Measurements from ENCODE around the gene TOB2. TPM values are rescaled to one million over a fixed set of nuclear protein-coding genes. Genes with fewer than 3 reads are reported as not detected.

TOB2 gene
- total RNA-seq, 6 experiments from 2014 or later, result 49.2 to 54.9 (median 51.9) TPM

DNA sequence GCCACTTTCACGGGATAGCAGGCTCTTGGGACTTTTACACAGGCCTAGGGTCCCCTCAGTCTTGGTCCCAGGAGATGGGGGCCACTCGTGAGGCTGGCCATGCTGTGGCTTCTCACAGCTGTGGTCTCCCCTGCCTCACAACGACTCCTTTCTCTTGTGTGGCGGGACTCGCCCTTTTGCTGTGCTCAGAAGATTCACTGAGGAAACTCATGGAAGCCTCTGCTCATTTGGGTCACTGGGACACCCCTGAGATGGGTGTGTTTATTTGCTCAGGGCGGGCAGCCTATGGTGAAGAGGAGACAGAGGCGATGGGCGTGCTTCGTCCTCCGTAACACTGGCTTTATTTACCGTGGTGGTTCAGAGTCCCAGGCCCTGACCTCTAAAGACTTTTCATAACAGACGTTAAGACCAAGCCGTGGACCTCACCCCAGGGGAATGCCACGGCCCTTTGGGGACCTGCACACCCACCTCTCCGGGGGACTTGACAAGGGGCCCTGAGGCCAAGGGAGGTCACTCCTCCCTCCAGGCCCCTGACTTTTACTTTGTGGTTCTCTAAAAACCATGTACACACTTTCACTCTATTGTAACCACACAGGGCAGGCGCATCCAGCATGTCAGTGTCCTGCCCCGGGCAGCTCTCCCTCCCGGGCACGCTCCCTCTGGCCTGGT is 49.3 kb downstream of the TOB2 start:
- Mint-ChIP-seq H3K36me3 (ENCODE audit: low read depth) (peaks cover 11% of the 10 kb centered on the region), H3K4me3 (no peak overlapping the region), H3K27me3 (ENCODE audit: insufficient read depth) (peaks cover 2% of the 10 kb centered on the region; the same call in 1 of the 2 replicates), H3K9me3 (no peaks in the 10 kb centered on the region), H3K27ac (no peak overlapping the region), H3K4me1 (ENCODE audit: low read depth) (peaks cover 22% of the 10 kb centered on the region)
- DNase-seq, result no peak
- no peak for TF ChIP-seq CTCF (IDR thresholded peaks at IDR 0.05)

DNA sequence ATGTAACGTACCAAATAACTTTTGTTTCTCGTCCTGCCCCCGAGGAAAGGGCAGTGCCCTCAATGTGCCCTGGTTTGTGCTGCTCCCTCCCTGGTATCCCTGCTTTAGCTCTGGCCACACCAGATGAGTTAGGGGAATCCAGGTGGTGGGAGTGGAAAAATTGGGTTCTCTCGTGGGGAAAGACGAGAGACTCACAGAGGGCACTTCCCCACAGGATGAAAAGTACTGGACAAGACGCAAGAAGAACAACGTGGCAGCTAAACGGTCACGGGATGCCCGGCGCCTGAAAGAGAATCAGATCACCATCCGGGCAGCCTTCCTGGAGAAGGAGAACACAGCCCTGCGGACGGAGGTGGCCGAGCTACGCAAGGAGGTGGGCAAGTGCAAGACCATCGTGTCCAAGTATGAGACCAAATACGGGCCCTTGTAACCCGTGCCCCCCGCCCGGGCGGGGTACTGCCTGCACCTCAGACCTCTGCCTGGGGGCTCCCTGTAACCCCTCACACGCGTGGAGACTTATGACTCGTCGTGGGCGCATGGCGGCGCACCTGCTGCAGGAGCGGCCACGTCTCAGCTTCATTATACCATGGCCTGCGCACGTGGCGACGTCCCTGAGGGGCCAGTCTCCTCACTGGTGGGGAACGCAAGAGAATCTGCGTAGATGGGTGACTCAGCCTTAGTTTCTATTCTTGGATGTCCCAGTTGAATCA is 50.9 kb downstream of the TOB2 start:
- H3K4me1 Mint-ChIP-seq (ENCODE audit: low read depth), result peaks cover 15% of the 10 kb centered on the region
- no peak for DNase-seq
- no peak overlapping the region for H3K4me3 Mint-ChIP-seq
- peaks cover 2% of the 10 kb centered on the region; the same call in 1 of the 2 replicates for H3K27me3 Mint-ChIP-seq (ENCODE audit: insufficient read depth)
- H3K27ac Mint-ChIP-seq, result no peak overlapping the region
- H3K9me3 Mint-ChIP-seq, result no peaks in the 10 kb centered on the region
- TF ChIP-seq CTCF (IDR thresholded peaks at IDR 0.05), result no peak
- peaks cover 15% of the 10 kb centered on the region for H3K36me3 Mint-ChIP-seq (ENCODE audit: low read depth)

- Mint-ChIP-seq H3K36me3 (ENCODE audit: low read depth) (peaks cover 22% of the 10 kb centered on the region), H3K27me3 (ENCODE audit: insufficient read depth) (peaks cover 2% of the 10 kb centered on the region; the same call in 1 of the 2 replicates), H3K4me3 (no peak overlapping the region), H3K27ac (no peak overlapping the region), H3K4me1 (ENCODE audit: low read depth) (peaks cover 15% of the 10 kb centered on the region), H3K9me3 (no peaks in the 10 kb centered on the region)
- no peak for TF ChIP-seq CTCF (IDR thresholded peaks at IDR 0.05)
- no peak for DNase-seq
Observed at GRCh38 chr22:41394012-41394356, 52.6 kb downstream of the TOB2 start.

DNA sequence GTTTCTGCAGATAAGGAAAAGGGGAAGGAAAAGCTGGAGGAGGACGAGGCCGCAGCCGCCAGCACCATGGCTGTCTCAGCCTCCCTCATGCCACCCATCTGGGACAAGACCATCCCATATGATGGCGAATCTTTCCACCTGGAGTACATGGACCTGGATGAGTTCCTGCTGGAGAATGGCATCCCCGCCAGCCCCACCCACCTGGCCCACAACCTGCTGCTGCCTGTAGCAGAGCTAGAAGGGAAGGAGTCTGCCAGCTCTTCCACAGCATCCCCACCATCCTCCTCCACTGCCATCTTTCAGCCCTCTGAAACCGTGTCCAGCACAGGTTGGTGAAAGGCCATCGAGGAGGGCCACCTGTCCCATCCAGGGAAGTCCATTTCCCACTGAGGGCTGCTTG is 59.3 kb downstream of the TOB2 start:
- no peak for DNase-seq
- peaks cover 15% of the 10 kb centered on the region for H3K4me1 Mint-ChIP-seq (ENCODE audit: low read depth)
- no peaks in the 10 kb centered on the region for H3K9me3 Mint-ChIP-seq
- no peak overlapping the region for H3K27ac Mint-ChIP-seq
- H3K36me3 Mint-ChIP-seq (ENCODE audit: low read depth), result peaks cover 15% of the 10 kb centered on the region
- no peak overlapping the region for H3K4me3 Mint-ChIP-seq
- H3K27me3 Mint-ChIP-seq (ENCODE audit: insufficient read depth), result no peaks in the 10 kb centered on the region; the same call in none of the 2 replicates
- no peak for TF ChIP-seq CTCF (IDR thresholded peaks at IDR 0.05)

DNA sequence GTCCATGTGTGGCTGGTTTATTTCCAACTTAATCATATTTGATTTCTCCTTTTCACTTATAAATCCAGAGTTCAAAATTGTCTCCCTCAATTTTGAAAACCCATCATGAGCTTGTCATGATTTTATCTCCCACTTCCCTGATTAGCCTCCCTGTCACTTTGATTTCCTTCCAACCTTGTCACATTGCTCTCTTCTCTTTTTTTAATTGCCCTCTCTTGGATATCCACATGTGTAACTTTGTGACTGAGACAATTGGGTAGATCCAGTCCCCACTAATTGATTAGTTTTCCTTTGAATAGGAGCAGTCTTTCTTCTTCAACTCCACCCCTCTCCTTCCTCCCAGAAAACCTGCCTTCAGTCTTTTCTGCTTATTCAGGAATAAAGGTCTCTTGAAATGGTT is 62.5 kb downstream of the TOB2 start:
- TF ChIP-seq CTCF (IDR thresholded peaks at IDR 0.05), result no peak
- no peak for DNase-seq
- peaks cover 4% of the 10 kb centered on the region; the same call in 1 of the 2 replicates for H3K36me3 Mint-ChIP-seq (ENCODE audit: low read depth)
- no peaks in the 10 kb centered on the region for H3K9me3 Mint-ChIP-seq
- H3K27me3 Mint-ChIP-seq (ENCODE audit: insufficient read depth), result no peaks in the 10 kb centered on the region; the same call in none of the 2 replicates
- H3K4me1 Mint-ChIP-seq (ENCODE audit: low read depth), result peaks cover 25% of the 10 kb centered on the region
- H3K27ac Mint-ChIP-seq, result no peak overlapping the region
- no peak overlapping the region; the same call in 1 of the 2 replicates for H3K4me3 Mint-ChIP-seq

Other genes starting within 250 kb of the TOB2 start
- 10 to 100 TPM; 21.1 to 27.4 (median 25.2) TPM for gene L3MBTL2, start 241.5 kb downstream of the TOB2 start, total RNA-seq (2021; fragmentation: NEBNext Ultra II Directional; extraction: Animal tissue kit (Norgen Biotek cat#: 25700))
- gene CHADL, start 205.9 kb downstream of the TOB2 start, total RNA-seq (2021; fragmentation: NEBNext Ultra II Directional; extraction: Animal tissue kit (Norgen Biotek cat#: 25700)), result under 1 TPM; 0.13 to 0.51 (median 0.45) TPM
- 100 to 1,000 TPM; 215 to 249 (median 227) TPM for gene RANGAP1, start 160.6 kb downstream of the TOB2 start, total RNA-seq (2021; fragmentation: NEBNext Ultra II Directional; extraction: Animal tissue kit (Norgen Biotek cat#: 25700))
- 100 to 1,000 TPM; 108 to 137 (median 130) TPM for gene ZC3H7B, start 145.3 kb downstream of the TOB2 start, total RNA-seq (2021; fragmentation: NEBNext Ultra II Directional; extraction: Animal tissue kit (Norgen Biotek cat#: 25700))
- 10 to 100 TPM in 2 of 6 experiments, 1 to 10 TPM in 4; 7.4 to 10.6 (median 9.4) TPM for gene TEF, start 64.9 kb downstream of the TOB2 start, total RNA-seq (2021; fragmentation: NEBNext Ultra II Directional; extraction: Animal tissue kit (Norgen Biotek cat#: 25700))
- 10 to 100 TPM; 40.0 to 58.4 (median 55.3) TPM for gene PHF5A, start 21.9 kb upstream of the TOB2 start, total RNA-seq (2021; fragmentation: NEBNext Ultra II Directional; extraction: Animal tissue kit (Norgen Biotek cat#: 25700))
- 10 to 100 TPM; 72.3 to 87.4 (median 78.7) TPM for gene ACO2, start 22.3 kb upstream of the TOB2 start, total RNA-seq (2021; fragmentation: NEBNext Ultra II Directional; extraction: Animal tissue kit (Norgen Biotek cat#: 25700))
- 10 to 100 TPM; 50.9 to 72.1 (median 56.0) TPM for gene POLR3H, start 97.7 kb upstream of the TOB2 start, total RNA-seq (2021; fragmentation: NEBNext Ultra II Directional; extraction: Animal tissue kit (Norgen Biotek cat#: 25700))
- 1 to 10 TPM; 3.4 to 7.9 (median 4.2) TPM for gene CSDC2, start 114.2 kb upstream of the TOB2 start, total RNA-seq (2021; fragmentation: NEBNext Ultra II Directional; extraction: Animal tissue kit (Norgen Biotek cat#: 25700))
- gene PMM1, start 143.0 kb upstream of the TOB2 start, total RNA-seq (2021; fragmentation: NEBNext Ultra II Directional; extraction: Animal tissue kit (Norgen Biotek cat#: 25700)), result 10 to 100 TPM; 60.1 to 69.2 (median 64.8) TPM
- 10 to 100 TPM; 41.4 to 53.3 (median 46.1) TPM for gene DESI1, start 174.2 kb upstream of the TOB2 start, total RNA-seq (2021; fragmentation: NEBNext Ultra II Directional; extraction: Animal tissue kit (Norgen Biotek cat#: 25700))
- gene XRCC6, start 174.5 kb upstream of the TOB2 start, total RNA-seq (2021; fragmentation: NEBNext Ultra II Directional; extraction: Animal tissue kit (Norgen Biotek cat#: 25700)), result 100 to 1,000 TPM; 324 to 395 (median 373) TPM
- 100 to 1,000 TPM; 208 to 263 (median 234) TPM for gene SNU13, start 242.1 kb upstream of the TOB2 start, total RNA-seq (2021; fragmentation: NEBNext Ultra II Directional; extraction: Animal tissue kit (Norgen Biotek cat#: 25700))